Stimulated activated CD4-positive, alpha-beta T cell treated with anti-CD3 and anti-CD28 coated beads, Interleukin-2, amount 100 ng/mL, for 48 hours (primary cell): ENCODE data around the gene ZNF136.

Experiments
- DNase-seq, 2 donors: peaks; one replicate each; pipeline ENCODE4 v3.0.0-alpha.2; 2020

ZNF136 gene

DNA sequence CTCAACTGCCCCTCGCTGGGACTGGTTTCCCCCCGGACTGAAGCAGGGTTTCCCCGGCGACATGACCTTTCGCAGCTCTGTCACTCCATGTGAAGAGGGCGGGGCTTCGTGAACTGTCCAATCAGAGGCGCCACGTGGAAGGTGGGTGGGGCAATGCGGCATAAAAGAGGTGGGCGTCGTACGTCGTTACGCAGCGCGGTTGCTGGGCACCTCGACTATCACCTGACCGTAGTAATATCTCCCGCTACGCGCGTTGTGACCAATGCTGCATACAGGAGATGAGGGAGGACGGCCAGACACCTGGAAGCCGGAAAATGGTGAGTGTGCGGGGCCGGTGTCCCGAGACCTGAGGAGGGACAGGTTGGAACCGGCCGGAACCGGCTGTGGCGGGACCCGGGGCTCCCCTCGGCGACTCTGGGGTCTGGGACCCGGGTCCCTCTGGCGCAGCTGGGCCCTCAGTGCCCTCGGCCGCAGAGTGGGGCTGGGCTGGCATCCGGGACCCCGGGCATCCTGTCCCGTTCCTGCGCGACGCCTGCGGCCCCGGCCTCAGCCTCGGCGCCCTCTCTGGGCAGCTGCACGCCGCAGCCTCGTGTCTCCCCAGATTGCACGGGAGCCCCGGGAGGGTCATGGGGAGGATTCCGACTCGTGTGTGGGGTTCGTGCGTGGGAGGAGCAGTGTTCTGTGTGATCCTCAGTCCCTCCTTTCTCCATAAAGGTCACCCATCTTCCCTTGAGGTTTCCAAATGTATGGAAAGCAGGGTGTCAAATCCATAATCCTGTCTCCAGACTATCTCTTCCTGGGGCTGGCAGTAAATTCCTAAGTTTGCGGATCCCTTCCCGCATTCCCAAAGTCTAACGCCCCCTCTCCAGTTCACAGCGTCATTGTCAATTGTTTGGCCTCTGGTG is 32.2 kb downstream of the ZNF136 start:
- peak; percentile 52 to 57 for DNase-seq

DNA sequence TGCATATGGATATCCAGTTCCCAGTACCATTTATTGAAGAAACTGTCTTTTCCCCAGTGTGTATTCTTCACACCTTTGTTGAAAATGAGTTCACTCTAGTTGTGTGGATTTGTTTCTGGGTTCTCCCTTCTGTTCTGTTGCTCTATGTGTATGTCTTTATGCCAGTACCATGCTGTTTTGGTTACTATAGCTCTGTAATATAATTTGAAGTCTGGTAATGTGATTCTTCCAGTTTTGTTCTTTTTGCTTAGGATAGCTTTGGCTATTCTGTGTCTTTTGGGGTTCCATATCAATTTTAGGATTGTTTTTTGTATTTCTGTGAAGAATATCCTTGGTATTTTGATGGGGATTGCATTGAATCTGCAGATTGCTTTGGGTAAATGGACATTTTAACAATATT is 35.2 kb downstream of the ZNF136 start:
- DNase-seq: no peak

GRCh38 chr19:12199757-12200419 is 37.0 kb downstream of the ZNF136 start:
- no peak for DNase-seq

- peak; percentile 24 to 29 for DNase-seq
These were observed 39.4 kb downstream of the ZNF136 start for GRCh38 chr19:12202250-12202649.

DNA sequence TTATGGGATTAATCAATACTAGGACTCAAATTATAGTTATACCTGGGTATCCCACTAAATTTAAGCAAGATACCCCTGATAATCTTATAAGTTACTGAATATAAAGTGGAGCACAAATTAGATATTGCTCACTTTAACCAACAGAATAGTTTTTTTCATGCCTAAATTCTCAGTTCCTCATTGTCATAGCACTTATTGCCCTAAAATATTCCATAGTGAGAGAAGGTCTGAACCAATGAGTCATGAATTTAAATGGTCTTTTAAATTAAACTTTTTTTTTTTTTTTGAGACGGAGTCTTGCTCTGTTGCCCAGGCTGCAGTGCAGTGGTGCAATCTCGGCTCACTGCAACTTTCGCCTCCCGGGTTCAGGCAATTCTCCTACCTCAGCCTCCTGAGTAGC is 42.4 kb downstream of the ZNF136 start:
- DNase-seq: no peak

DNA sequence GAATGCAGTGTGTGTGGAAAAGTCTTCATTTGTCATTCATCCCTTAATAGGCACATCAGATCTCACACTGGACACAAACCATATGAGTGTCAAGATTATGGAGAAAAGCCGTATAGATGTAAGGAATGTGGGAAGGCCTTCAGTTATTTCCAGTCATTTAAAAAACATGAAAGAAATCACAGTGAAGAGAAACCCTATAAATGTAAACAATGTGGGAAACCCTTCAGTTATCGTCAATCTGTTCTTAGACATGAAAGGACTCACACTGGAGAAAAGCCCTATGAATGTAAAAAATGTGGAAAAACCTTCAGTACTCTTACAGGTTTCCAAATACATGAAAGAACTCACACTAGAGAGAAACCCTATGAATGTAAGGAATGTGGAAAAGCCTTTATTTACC is 45.3 kb downstream of the ZNF136 start:
- no peak for DNase-seq

DNA sequence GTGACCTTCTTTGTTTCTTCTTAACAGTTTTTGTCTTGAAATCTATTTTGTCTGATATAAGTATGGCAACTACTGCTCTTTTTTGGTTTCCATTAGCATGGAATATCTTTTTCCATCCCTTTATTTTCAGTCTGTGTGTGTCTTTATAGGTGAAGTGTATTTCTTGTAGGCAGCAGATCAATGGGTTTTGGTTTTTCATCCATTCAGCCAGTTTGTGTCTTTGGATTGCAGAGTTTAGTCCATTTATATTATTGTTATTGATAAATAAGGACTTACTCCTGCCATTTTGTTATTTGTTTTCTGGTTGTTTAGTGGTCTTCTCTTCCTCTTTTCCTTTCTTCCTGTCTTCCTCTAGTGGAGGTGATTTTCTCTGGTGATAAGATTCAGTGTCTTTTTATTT is 54.4 kb downstream of the ZNF136 start:
- DNase-seq: no peak

- no peak for DNase-seq
These were observed 60.2 kb downstream of the ZNF136 start for GRCh38 chr19:12222980-12223630.

DNA sequence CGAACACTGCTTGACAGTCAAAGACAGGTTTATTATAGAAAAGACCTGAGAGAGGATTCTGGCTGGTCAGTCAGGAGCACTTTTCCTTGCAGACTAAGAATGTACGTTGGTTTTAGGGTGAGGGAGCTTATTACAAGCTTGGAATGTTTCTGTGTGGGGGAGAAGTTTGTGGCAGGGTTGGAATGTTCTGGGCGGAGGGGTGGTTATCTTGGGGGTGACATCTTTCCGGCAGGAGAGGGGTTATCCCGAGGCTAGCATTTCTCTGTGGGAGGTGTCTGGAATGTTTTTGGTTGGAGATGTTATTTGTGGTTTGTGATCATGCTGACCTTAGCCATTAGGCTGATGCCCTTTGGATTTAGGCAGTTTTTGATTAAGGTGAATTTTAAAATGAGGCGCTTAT is 61.8 kb downstream of the ZNF136 start:
- no peak for DNase-seq

GRCh38 chr19:12229990-12230389 is 67.1 kb downstream of the ZNF136 start:
- DNase-seq: no peak

- DNase-seq: no peak
These were observed 68.1 kb downstream of the ZNF136 start for GRCh38 chr19:12230751-12231733.

DNA sequence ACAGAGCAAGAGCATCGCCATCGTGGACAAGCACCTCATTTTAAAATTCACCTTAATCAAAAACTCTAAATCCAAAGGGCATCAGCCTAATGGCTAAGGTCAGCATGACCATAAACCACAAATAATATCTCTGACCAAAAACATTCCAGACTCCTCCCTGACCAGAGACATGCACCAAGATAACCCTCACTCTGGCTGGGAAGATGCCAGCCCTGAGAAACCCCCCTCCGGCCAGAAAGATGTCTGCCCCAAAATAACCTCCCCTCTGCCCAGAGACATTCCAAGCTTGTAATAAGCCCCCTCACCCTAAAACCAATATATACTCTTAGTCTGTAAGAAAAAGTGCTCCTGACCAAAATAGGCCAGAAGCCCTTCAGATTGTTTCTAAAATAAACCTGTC is 70.1 kb downstream of the ZNF136 start:
- no peak for DNase-seq

- no peak for DNase-seq
These were observed 74.4 kb downstream of the ZNF136 start for GRCh38 chr19:12237143-12237839.
